Measurements from ENCODE around the gene ZNF575.
"Not testable (repeated sequence)": the region's sequence is repeated elsewhere in the genome, so short reads cannot be mapped to it uniquely, and the experiment has no call there.

ZNF575 gene

DNA sequence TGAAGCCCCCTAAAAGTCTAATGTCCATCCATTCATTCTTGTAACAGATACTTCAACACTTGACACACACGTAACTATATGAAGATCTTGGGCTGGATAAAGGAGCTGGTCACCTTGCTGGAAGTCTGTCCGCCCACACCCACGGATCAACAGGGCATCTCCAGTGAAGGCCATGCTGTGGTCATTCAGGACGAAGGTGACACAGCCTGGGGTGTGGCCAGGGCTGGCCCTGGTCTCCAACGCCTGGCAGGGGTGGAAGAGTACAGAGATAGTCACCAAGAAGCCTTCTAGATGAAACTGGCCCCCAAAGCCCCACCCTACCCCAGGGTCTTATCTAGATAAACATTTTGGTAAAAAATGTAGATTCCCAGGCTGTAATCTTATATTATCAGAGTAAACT is 21.7 kb upstream of the ZNF575 start:
- DNase-seq = no peak

GRCh38 chr19:43512399-43512798 is 20.6 kb upstream of the ZNF575 start:
- DNase-seq = not testable (repeated sequence)

DNA sequence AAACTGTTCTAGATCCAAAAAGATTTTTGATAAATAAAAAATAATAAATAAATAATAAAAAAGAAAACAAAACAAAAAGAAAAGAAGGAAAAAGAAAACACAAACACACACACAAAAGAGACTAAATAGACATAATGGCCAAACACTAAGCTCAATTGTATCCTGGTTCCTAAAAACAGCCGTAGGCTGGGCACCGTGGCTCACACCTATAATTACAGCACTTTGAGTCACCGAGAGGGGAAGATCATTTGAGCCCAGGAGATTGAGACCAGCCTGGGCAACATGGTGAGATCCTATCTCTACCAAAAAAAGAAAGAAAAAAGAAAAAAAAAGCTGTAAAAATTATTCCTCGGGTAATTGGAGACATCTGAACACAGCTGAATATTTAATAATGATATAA is 14.9 kb upstream of the ZNF575 start:
- no peak for DNase-seq

DNA sequence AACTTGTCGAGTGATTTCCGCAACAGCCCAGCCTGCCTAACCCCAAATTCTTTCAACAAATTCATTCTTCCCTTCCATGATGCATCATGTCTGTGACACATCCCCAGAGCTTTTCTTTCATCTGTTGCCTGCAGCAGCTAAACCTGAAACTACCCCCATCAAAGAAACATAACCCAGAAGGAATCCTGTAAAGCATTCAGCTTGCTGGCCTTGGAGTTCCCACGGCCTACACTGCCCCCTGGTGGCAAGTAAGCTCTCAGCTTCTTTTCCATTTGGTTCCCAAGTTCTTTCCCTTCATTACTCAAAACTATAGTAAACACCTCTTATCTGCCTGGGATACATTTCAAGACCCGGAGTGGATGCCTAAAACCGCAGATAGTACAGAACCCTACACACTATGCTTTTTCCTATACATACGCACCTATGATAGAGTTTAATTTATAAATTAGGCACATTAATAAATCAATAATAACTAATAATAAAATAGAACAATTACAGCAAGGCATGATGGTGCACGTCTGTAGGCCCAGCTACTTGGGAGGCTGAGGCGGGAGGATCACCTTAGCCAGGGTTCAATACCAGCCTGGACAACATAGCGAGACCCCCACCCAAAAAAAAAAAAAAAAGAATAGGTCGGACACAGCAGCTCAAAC is 13.4 kb upstream of the ZNF575 start:
- DNase-seq = peak; percentile 89

GRCh38 chr19:43522929-43523328 is 10.1 kb upstream of the ZNF575 start:
- no peak for DNase-seq

DNA sequence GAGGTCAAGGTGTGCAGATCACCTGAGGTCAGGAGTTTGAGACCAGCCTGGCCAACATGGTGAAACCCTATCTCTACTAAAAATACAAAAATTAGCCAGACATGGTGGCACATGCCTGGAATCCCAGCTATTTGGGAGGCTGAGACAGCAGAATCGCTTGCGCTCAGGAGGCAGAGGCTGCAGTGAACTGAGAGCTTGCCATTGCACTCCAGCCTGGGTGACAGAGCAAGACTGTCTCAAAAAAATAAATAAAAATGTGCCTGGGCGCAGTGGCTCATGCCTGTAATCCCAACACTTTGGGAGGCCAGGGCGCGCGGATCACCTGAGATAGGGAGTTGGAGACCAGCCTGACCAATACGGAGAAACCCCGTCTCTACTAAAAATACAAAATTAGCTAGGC is 9.3 kb upstream of the ZNF575 start:
- DNase-seq = not testable (repeated sequence)

- peak; percentile 26 for DNase-seq
Measured at GRCh38 chr19:43524922-43525835, 7.8 kb upstream of the ZNF575 start.

DNA sequence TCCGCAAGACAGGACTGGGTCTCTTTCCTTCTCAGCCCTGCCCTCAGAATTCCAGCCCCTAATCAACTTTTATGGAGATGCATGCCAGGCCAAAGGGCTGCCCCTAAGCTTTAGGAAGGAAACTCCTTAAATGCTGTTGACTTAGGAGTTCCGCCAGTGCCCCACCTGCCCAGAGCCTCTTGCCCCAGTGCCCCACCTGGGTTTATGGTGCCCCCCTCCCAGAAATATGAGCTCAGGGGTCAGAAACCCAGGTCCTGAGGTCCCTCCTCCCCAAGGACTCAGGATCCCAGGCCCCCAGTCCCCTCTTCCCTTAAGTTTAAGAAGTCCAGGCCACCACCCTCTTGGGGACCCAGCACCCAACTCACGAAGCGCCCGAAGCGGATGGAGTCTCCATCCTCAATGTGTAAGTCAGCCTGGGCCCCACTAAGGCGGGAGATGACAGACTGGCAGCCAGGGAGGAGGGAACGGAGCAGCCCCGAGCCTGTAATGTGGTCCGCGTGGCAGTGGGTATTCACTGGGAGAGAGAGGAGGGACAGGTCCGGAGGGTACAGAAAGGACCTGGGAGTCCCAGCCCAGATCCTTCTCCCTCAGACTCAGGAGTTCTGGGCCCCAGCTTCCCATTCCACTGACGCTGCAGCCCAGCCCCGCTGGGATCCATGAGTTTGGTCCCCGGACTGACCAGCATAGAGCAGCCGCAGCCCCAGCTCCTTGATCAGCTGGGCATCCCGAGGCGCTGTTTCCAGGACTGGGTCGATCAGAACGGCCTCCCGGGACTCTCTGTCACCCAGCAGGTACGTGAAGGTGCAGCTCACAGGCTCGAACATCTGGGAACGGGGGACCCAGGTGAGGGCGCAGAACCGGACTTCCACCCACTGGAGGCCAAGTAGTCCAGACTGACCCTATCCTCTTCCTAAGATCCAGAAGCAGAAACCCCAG is 6.9 kb upstream of the ZNF575 start:
- DNase-seq = no peak

GRCh38 chr19:43526884-43527859 is 5.8 kb upstream of the ZNF575 start, which contains the start of gene ETHE1:
ETHE1 (minus strand) TSS chr19:43527201; CDS start chr19:43527177, 24 bp downstream.
- peak; percentile 54 for DNase-seq

GRCh38 chr19:43527860-43528622 is 4.9 kb upstream of the ZNF575 start:
- no peak for DNase-seq

- DNase-seq = no peak
Measured at GRCh38 chr19:43532571-43532961, 422 bp upstream of the ZNF575 start.

- DNase-seq = peak; percentile 100
Measured at GRCh38 chr19:43533546-43534304, 737 bp downstream of the ZNF575 start.

- DNase-seq = no peak
Measured at GRCh38 chr19:43534305-43534815, 1.4 kb downstream of the ZNF575 start.

- peak; percentile 56 for DNase-seq
Measured at GRCh38 chr19:43534816-43535761, 2.1 kb downstream of the ZNF575 start.

DNA sequence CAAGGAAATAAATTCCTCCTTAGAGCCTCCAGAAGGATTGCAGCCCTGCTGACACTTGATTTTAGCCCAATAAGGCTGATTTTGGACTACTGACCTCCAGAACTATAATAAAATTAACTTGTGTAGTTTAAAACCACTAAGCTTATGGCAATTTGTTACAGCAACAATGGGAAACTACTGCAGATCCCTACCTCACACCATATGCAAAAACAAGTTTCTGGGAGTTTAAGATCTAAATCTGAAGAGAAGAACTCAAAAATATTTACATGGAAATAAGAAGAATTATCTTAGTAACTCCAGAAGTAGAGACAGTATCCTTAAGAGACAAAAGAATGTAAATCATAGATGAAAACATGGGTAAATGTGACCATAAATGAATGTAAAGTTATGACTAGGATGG is 5.9 kb downstream of the ZNF575 start:
- no peak for DNase-seq

- no peak for DNase-seq
Measured at GRCh38 chr19:43540381-43540780, 7.4 kb downstream of the ZNF575 start.

GRCh38 chr19:43541920-43542650 is 9.1 kb downstream of the ZNF575 start:
- no peak for DNase-seq

DNA sequence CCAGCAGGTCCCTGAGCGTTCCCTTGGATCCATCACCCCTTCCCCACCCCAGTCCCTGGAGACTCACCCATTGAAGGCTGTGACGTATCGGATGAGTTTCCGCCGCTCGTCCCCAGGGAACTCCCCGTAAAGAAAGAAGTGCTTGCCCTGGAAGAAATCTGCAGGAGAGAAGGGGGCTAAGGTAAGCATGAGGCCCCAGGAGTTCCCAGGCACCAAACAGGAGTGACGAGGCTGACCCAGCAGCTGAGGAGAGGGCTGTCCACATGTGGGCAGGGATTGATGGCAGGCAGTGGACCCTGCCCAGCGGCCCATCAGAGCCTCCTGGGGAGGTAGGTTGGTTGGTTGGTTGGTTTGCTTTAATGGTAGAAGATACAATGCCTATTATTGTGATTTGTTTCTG is 11.1 kb downstream of the ZNF575 start:
- DNase-seq = no peak

Measured in fibroblast of skin of scalp (primary cell).